Prostate gland (tissue), 2 donors: ENCODE measurements around the gene ALDH4A1. TPM values are rescaled to one million over a fixed set of nuclear protein-coding genes. Genes with fewer than 3 reads are reported as not detected.

Source experiments
- DNase-seq: peaks from one replicate; pipeline ENCODE4 v3.0.0-alpha.2; 2019; ENCODE audit warnings: low spot score
- H3K27ac ChIP-seq, 2 donors: fragments of 200-600 bp; sonication (generic); 2 replicates each; pipeline ENCODE4 v1.5.1; 2017 to 2019
- H3K27me3 ChIP-seq: fragments of 200-600 bp; sonication (generic); replicated peaks from 2 replicates; pipeline ENCODE4 v1.5.1; 2019; ENCODE audit not compliant: insufficient read depth
- H3K36me3 ChIP-seq, 2 donors: fragments of 200-600 bp; sonication (generic); 1 replicate in 1 of 2; 2 replicates in 1 of 2; pipeline versions ENCODE4 v1.5.1 to v1.8.1; 2017 to 2019
- H3K4me1 ChIP-seq: fragments of 200-600 bp; sonication (generic); replicated peaks from 2 replicates; pipeline ENCODE4 v1.5.1; 2019
- H3K4me3 ChIP-seq, 2 donors: fragments of 200-600 bp; sonication (generic); 2 replicates each; pipeline ENCODE4 v1.5.1; 2017 to 2019
- H3K9me3 ChIP-seq: fragments of 200-600 bp; sonication (generic); 2 replicates; pipeline ENCODE4 v1.5.1; 2017
- CTCF ChIP-seq, 4 experiments: fragments of 200-600 bp in 2 of 4; fragments of 450-650 bp in 2 of 4; sonication (generic) in 2 of 4; IDR thresholded peaks; 1 replicate in 3 of 4; 2 replicates in 1 of 4; pipeline ENCODE4 v1.5.1; 2016 to 2019; ENCODE audit warnings: antibody characterized with exemption in 4 of 4, mild to moderate bottlenecking in 2 of 4, moderate library complexity in 2 of 4
- POLR2A ChIP-seq: fragments of 450-650 bp; IDR thresholded peaks from one replicate; pipeline ENCODE4 v1.6.1; 2016; ENCODE audit warnings: antibody characterized with exemption, mild to moderate bottlenecking
- POLR2AphosphoS5 ChIP-seq: sonication (generic); formaldehyde crosslinking; IDR thresholded peaks from one replicate; pipeline ENCODE4 v1.6.1; 2017; ENCODE audit warnings: antibody characterized with exemption
- WGBS: methylation state at CpG from one replicate; pipeline ENCODE4 v1.1.5; 2018; 5-methylcytosine and 5-hydroxymethylcytosine counted together
- intact Hi-C: fragments of 100-400 bp; cut with DNase I; formaldehyde crosslinking; loops from one replicate; pipeline ENCODE4 v1.14.2; 2022
- total RNA-seq, 2 donors: library from RNA; depleted of rRNA; stranded (reverse); fragments of >200 nt; gene quantifications; one replicate each; pipeline ENCODE4 v1.1.0, GENCODE V29; 2016

The ALDH4A1 gene
- total RNA-seq, 2 donors from 2014 or later = 15.7 to 58.4 TPM

- Histone ChIP-seq H3K27me3 (no peaks in the 10 kb centered on the region), H3K27ac (peak overlapping the region; percentile 80 to 84), H3K4me3 (no peak overlapping the region), H3K9me3 (no peaks in the 10 kb centered on the region), H3K36me3 (peaks cover 0 to 7% of the 10 kb centered on the region in 2 donors), H3K4me1 (peaks cover 22% of the 10 kb centered on the region)
- 41% methylated on average over 18 of the region's 18 CpGs for WGBS
- TF ChIP-seq CTCF (IDR thresholded peaks at IDR 0.05) (no peak), POLR2AphosphoS5 (no peak), POLR2A (no peak)
- intact Hi-C loops = loop anchor here (2.0 to 5.0 kb wide), 2 partner anchors 28 to 84 kb away; no protein-coding TSS in a partner anchor
- peak; percentile 55 for DNase-seq
These were observed 20.7 kb upstream of the ALDH4A1 start for GRCh38 chr1:18922848-18923755.

GRCh38 chr1:18922319-18922726, 20.0 kb upstream of the ALDH4A1 start:
- peaks cover 22% of the 10 kb centered on the region for H3K4me1 ChIP-seq
- TF ChIP-seq POLR2AphosphoS5 (peak; percentile 91), POLR2A (peak; percentile 59), CTCF (IDR thresholded peaks at IDR 0.05) (peak in 2 of 4 experiments; percentile 21 to 37)
- WGBS = 10% methylated on average over 8 of the region's 8 CpGs

GRCh38 chr1:18921516-18922251, 19.3 kb upstream of the ALDH4A1 start:
- Histone ChIP-seq H3K36me3 (peaks cover 0 to 7% of the 10 kb centered on the region in 2 donors), H3K9me3 (no peaks in the 10 kb centered on the region), H3K27me3 (no peaks in the 10 kb centered on the region), H3K4me1 (peaks cover 22% of the 10 kb centered on the region), H3K4me3 (no peak overlapping the region), H3K27ac (peak overlapping the region; percentile 80 to 84)
- intact Hi-C loops = loop anchor here (2.0 to 5.0 kb wide), 2 partner anchors 29 to 86 kb away; no protein-coding TSS in a partner anchor
- DNase-seq = no peak
- TF ChIP-seq POLR2AphosphoS5 (no peak), CTCF (IDR thresholded peaks at IDR 0.05) (peak in 3 of 4 experiments; percentile 20 to 50 (median 30))
- WGBS = 55% methylated on average over 17 of the region's 17 CpGs

More at GRCh38 chr1:18922319-18922726, 20.0 kb upstream of the ALDH4A1 start:
- Histone ChIP-seq H3K9me3 (no peaks in the 10 kb centered on the region), H3K4me3 (no peak overlapping the region), H3K27me3 (no peaks in the 10 kb centered on the region), H3K27ac (peak overlapping the region; percentile 80 to 84), H3K36me3 (peaks cover 0 to 7% of the 10 kb centered on the region in 2 donors)
- intact Hi-C loops = loop anchor here (2.0 to 5.0 kb wide), 2 partner anchors 28 to 85 kb away; no protein-coding TSS in a partner anchor
- DNase-seq = peak; percentile 79

GRCh38 chr1:18920931-18921330, 18.6 kb upstream of the ALDH4A1 start:
- TF ChIP-seq POLR2A = no peak
- no peak for TF ChIP-seq CTCF (IDR thresholded peaks at IDR 0.05)
- no peak for TF ChIP-seq POLR2AphosphoS5
- peaks cover 0 to 7% of the 10 kb centered on the region in 2 donors for H3K36me3 ChIP-seq
- intact Hi-C loops = loop anchor here (5.0 kb wide), 1 partner anchor 86 kb away; no protein-coding TSS in a partner anchor
- H3K4me1 ChIP-seq = peaks cover 22% of the 10 kb centered on the region
- no peak overlapping the region for H3K27ac ChIP-seq
- no peaks in the 10 kb centered on the region for H3K9me3 ChIP-seq
- DNase-seq = no peak
- 97% methylated on average over 7 of the region's 7 CpGs for WGBS
- H3K27me3 ChIP-seq = no peaks in the 10 kb centered on the region
- H3K4me3 ChIP-seq = no peak overlapping the region
